Right ventricle myocardium superior (tissue), 1 donor: ENCODE data around the gene PPP1R14C. TPM values are rescaled to one million over a fixed set of nuclear protein-coding genes. Genes with fewer than 3 reads are reported as not detected.

Experiments
- ATAC-seq: fragments of 200-7000 bp; cut with Tn5 transposase; one replicate; pipeline ENCODE4 v1.9.1; 2020; ENCODE audit warnings: mild to moderate bottlenecking; ENCODE audit not compliant: poor library complexity
- DNase-seq: peaks from one replicate; pipeline ENCODE4 v3.0.0-alpha.2; 2020
- intact Hi-C: fragments of 100-400 bp; cut with DNase I; formaldehyde crosslinking; loops from one replicate; pipeline ENCODE4 v1.11.2; 2022
- total RNA-seq: library from RNA; stranded (reverse); fragmentation: NEBNext Ultra II Directional; extraction: Animal tissue kit (Norgen Biotek cat#: 25700); gene quantifications from one replicate; pipeline ENCODE4 v1.2.1, GENCODE V29; 2021
- donor health status: DM: no; HTN: yes; CAD: no; lungs with severe emphysema.

The PPP1R14C gene
- total RNA-seq, 1 donor from 2014 or later, result 131 TPM

DNA sequence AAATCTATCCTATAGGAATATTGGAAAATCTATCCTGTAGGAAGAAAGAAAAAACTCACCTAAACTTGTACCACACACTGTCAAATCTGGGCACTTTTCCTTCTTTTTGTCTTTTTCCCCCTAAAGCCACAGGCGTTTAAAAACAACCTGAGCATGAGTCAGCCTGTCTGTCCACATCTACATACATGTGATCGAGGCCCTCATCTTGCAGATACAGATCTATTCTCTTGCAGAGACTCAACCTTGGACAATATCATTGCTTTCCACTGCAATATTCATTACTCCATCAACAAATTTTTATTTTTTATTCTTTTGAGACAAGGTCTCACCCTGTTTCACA, 130.1 kb downstream of the PPP1R14C start:
- DNase-seq (no peak), ATAC-seq (no peak)
- intact Hi-C loops, result no loop called here

DNA sequence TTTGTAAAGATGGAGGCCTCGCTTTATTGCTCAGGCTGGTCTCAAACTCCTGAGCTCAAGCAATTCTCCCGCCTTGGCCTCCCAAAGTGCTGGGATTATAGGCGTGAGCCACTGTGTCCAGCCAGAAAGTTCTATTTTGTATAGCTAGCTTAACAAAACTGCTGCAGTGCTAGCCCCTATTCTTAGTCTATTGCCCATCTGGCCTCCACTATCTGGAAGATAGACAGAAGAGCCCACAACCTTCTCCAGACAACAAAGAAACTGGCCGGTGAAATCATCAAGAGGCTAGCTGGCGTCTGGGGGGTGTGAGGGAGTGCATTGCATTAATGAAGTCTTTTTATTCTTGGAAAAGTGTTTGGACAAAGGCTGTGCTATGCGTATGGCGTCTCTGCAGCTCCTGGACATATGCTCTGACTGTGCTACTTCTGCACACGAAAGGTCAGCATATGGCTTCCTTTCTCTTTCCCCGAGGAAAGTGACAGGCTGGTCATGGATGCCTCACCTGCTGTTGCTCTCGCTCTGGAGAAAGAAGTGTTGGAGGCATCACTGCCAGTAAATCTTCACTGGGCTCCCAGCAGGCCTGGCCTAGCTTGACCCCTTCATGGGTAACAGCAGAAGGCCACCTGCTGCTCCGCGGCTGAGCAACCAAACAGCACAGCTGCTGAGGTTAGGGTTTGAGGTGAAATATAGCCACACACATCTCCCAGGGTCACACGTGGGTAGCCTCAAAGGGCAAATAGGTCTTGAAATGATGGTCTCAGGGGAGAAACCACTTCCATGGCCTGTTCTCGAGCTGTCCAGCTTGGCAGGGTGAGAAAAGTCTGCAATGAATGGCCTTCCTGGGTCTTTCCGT, 130.8 kb downstream of the PPP1R14C start:
- ATAC-seq (no peak), DNase-seq (no peak)
- intact Hi-C loops, result no loop called here

GRCh38 chr6:150275489-150275888, 132.6 kb downstream of the PPP1R14C start:
- no peak for DNase-seq
- intact Hi-C loops, result no loop called here

GRCh38 chr6:150276168-150276936, 133.5 kb downstream of the PPP1R14C start:
- ATAC-seq (no peak), DNase-seq (no peak)
- intact Hi-C loops, result no loop called here

More at GRCh38 chr6:150275489-150275888, 132.6 kb downstream of the PPP1R14C start:
- ATAC-seq, result no peak

DNA sequence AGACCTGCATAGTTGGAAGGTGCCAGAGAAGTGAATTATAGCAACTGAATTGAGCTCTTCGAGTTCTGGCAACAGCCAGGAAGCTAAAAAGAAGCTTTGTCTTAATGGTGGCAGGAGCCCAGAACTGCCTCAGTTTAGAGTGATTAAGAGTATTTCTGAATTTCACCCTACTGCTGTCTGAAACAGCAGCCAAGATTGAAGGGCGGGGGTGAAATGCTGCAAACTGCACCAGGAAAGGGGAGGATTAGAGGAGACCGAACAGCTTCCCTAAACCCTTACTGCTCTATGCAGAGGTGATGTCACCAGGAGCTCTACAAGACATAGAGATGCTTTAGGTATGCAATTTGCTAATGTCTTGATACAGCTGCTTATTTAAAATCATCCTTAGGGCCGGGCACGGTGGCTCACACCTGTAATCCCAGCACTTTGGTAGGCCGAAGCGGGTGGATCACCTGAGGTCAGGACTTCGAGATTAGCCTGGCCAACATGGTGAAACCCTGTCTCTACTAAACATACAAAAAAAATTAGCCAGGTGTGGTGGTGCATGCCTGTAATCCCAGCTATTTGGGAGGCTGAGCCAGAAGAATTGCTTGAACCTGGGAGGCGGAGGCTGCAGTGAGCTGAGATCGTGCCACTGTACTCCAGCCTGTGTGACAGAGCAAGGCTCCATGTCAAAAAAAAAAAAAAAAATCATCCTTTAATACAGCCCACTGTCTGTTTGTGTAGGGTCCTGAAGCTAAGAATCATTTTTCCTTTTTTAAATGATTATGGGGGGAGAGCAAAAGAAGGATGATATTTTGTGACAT, 134.3 kb downstream of the PPP1R14C start:
- intact Hi-C loops, result no loop called here
- DNase-seq (no peak), ATAC-seq (no peak)

DNA sequence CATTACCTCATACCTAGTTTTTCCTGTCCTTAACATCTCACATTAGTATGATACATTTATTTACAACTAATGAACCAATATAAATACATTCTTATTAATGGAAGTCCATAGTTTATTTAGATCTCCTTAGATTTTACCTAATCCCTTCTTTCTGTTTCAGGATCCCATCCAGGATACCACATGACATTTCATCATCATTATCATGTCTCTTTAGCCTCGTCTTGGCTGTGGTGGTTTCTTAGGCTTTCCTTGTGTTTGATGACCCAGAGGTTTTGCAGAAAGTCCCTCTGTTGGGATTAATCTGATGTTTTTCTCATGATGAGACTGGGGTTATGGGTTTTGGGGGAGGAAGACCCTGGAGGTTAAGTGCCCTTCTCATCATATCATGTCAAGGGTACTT, 136.7 kb downstream of the PPP1R14C start:
- intact Hi-C loops, result no loop called here
- DNase-seq, result no peak
- no peak for ATAC-seq

DNA sequence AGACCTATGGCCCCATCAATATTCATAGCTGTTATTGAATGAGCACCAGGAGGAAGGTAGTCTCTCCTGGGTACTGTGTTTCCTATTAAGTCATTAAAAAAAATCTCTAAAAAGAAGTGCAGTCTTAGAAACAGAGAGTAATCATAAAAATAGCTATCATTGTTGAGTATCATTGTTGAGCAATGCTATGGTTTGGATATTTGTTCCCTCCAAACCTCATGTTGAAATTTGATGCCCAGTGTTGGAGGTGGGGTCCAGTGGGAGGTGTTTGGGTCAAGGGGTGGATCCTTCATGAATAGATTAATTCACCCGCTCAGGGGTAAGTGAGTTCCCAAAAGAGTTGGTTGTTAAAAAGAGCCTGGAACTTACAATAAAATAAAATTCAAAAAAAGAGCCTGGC, 137.9 kb downstream of the PPP1R14C start:
- no peak for DNase-seq
- ATAC-seq, result no peak
- intact Hi-C loops, result no loop called here

DNA sequence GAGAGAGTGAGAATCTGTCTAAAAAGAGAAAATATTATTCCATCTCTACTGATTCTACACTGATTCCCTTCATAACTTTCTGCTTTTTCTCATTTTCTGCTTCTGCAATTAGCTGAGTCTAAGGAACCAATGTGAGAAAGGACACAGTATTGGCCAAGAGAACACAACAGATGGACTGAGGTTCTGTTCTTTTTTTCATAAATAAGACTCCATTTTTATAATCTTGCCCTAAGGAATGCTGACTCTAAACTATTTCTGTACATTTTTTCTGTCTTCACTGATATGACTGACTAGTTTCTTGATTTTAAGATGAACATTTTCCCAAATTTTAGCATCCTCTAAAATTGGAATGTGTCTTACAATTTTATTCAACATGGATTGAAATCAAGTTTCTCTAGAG, 138.9 kb downstream of the PPP1R14C start:
- intact Hi-C loops, result no loop called here
- ATAC-seq (no peak), DNase-seq (no peak)

GRCh38 chr6:150282806-150283205, 140.0 kb downstream of the PPP1R14C start:
- no peak for DNase-seq
- no peak for ATAC-seq
- intact Hi-C loops, result no loop called here

GRCh38 chr6:150286460-150286859, 143.6 kb downstream of the PPP1R14C start:
- DNase-seq, result no peak
- intact Hi-C loops, result no loop called here
- ATAC-seq, result no peak

GRCh38 chr6:150286912-150287311, 144.1 kb downstream of the PPP1R14C start:
- ATAC-seq (no peak), DNase-seq (no peak)
- intact Hi-C loops, result no loop called here

GRCh38 chr6:150288456-150288855, 145.6 kb downstream of the PPP1R14C start:
- DNase-seq (no peak), ATAC-seq (no peak)
- intact Hi-C loops, result no loop called here

GRCh38 chr6:150289454-150290071, 146.7 kb downstream of the PPP1R14C start:
- ATAC-seq, result no peak
- DNase-seq, result no peak
- intact Hi-C loops, result no loop called here

- no peak for DNase-seq
- intact Hi-C loops, result no loop called here
- no peak for ATAC-seq
Observed at GRCh38 chr6:150290429-150290828, 147.6 kb downstream of the PPP1R14C start.

DNA sequence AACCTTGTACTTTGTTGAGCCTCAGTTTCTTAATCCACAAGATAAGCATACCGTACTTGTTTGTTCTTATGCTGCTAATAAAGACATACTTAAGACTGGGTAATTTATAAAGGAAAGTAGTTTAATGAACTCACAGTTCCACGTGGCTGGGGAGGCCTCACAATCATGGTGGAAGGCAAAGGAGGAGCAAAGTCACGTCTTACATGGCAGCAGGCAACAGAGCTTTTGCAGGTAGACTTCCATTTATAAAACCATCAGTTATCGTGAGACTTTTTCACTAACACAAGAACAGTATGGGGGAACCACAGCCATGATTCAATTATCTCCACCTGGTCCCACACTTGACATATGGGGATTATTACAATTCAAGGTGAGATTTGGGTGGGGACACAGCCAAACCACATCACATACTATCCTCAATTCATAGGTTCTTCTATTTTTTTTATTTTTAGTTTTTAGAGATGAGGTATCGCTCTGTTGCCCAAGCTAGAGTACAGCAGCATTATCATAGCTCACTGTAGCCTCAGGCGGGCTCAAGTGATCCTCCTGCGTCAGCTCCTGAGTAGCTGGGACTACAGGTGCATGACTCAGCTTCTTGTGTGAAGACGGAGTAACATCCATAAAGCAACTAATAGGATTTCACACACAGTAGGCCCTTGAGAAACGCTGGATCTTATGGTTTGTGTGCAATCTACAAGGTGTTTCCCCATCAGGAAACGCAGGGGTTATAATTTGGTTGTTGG, 149.3 kb downstream of the PPP1R14C start:
- intact Hi-C loops, result no loop called here
- no peak for ATAC-seq
- no peak for DNase-seq

DNA sequence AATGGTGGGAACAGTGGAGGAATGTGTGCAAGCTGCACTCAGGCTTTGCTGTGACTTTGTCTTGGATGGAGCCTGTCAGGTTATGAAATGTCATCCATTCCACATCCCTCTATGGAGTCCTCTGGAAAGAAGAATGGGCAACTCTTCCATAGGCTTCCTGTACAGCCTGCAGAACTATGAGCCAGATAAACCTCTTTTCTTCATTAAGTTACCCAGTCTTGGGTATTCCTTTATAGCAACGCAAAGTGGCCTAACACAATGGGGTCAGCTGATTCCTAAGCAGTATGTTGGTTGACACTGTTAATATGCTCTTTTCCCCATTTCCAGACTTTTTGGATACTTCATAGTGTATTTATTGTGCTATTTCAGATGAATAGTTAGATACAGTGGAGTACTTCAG, 150.2 kb downstream of the PPP1R14C start:
- intact Hi-C loops, result no loop called here

GRCh38 chr6:150293423-150294173, 150.8 kb downstream of the PPP1R14C start:
- no peak for ATAC-seq
- no peak for DNase-seq
- intact Hi-C loops, result no loop called here

More for the DNA sequence above, 150.2 kb downstream of the PPP1R14C start:
- no peak for ATAC-seq
- DNase-seq, result no peak

DNA sequence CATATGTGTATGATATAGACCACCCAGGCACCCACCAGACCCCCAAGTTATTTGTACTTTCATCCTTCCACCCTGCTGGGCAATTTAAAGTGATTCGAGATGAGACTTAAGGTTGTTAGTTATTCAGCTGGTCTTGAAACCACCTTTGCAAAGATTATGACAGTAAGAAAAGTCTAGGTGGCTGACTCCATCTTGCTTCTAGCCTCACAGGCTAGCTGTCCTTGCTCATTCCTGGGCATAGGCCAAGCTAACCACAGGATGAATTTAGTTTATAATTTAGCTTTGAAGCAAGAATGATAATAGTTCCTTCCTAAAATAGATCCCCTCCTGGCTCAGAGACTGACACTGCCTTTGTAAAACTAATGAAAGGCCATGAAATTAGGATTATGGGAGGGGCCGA, 154.0 kb downstream of the PPP1R14C start:
- ATAC-seq (no peak), DNase-seq (no peak)
- intact Hi-C loops, result no loop called here
